Common myeloid progenitor, CD34-positive (primary cell): Measurements from ENCODE around the gene CNNM2.
A peak's percentile ranks its signal among the peaks of the same experiment; 100 is the strongest.
"Not testable (repeated sequence)": the region's sequence is repeated elsewhere in the genome, so short reads cannot be mapped to it uniquely, and the experiment has no call there.

Experiments used
- CTCF ChIA-PET: fragments of 350-600 bp; sonication (Branson Sonifier 250); formaldehyde crosslinking; loops from one replicate; lab custom pipeline; 2021; ENCODE audit warnings: antibody characterized with exemption; lab: Charles Lee
- POLR2A ChIA-PET: fragments of 350-600 bp; sonication (Branson Sonifier 250); formaldehyde crosslinking; loops from one replicate; lab custom pipeline; 2021; ENCODE audit warnings: antibody characterized with exemption; lab: Charles Lee
- DNase-seq, 3 donors: peaks; one replicate each; pipeline versions ENCODE4 v3.0.0 to v3.0.0-alpha.2; 2013
- H3K27ac ChIP-seq, 2 experiments: 1 replicate in 1 of 2; 2 replicates in 1 of 2; pipeline ENCODE4 v1.7.0; 2013; ENCODE audit warnings: inconsistent platforms in 2 of 2, low read length in 2 of 2, mild to moderate bottlenecking in 2 of 2, low read depth in 1 of 2, moderate library complexity in 1 of 2; ENCODE audit not compliant: severe bottlenecking in 2 of 2, insufficient read depth in 1 of 2, poor library complexity in 1 of 2
- H3K27me3 ChIP-seq, 5 experiments: replicated peaks in 2 of 5; 1 replicate in 3 of 5; 2 replicates in 2 of 5; pipeline versions ENCODE4 v1.6.1 to v1.7.0; 2013; ENCODE audit warnings: low read length in 4 of 5, mild to moderate bottlenecking in 2 of 5, moderate library complexity in 2 of 5, inconsistent platforms in 1 of 5; ENCODE audit not compliant: insufficient read depth in 5 of 5, control insufficient read depth in 4 of 5
- H3K36me3 ChIP-seq, 4 experiments: 1 replicate in 2 of 4; 2 replicates in 2 of 4; pipeline versions ENCODE4 v1.6.1 to v1.7.0; 2013; ENCODE audit warnings: low read length in 3 of 4, control low read depth in 1 of 4, mild to moderate bottlenecking in 1 of 4; ENCODE audit not compliant: control insufficient read depth in 4 of 4, insufficient read depth in 4 of 4
- H3K4me1 ChIP-seq, 4 experiments: 1 replicate in 3 of 4; 2 replicates in 1 of 4; pipeline versions ENCODE4 v1.6.1 to v1.7.1; 2013; ENCODE audit warnings: low read length in 3 of 4, mild to moderate bottlenecking in 3 of 4, control low read depth in 1 of 4, inconsistent platforms in 1 of 4, moderate library complexity in 1 of 4; ENCODE audit not compliant: control insufficient read depth in 4 of 4, insufficient read depth in 4 of 4; ENCODE audit errors: control extremely low read depth in 1 of 4
- H3K4me3 ChIP-seq, 7 experiments: 1 replicate in 4 of 7; 2 replicates in 3 of 7; pipeline versions ENCODE4 v1.5.1 to v1.7.0; 2013; ENCODE audit warnings: mild to moderate bottlenecking in 7 of 7, low read length in 6 of 7, moderate library complexity in 6 of 7, inconsistent platforms in 2 of 7, low read depth in 2 of 7, control low read depth in 1 of 7; ENCODE audit not compliant: insufficient read depth in 4 of 7, control insufficient read depth in 1 of 7; ENCODE audit errors: extremely low read depth in 1 of 7
- H3K9me3 ChIP-seq, 5 experiments: 1 replicate in 4 of 5; 2 replicates in 1 of 5; pipeline versions ENCODE4 v1.6.1 to v1.7.1; 2013; ENCODE audit warnings: low read length in 4 of 5, mild to moderate bottlenecking in 2 of 5, inconsistent platforms in 1 of 5, low read depth in 1 of 5, moderate library complexity in 1 of 5; ENCODE audit not compliant: control insufficient read depth in 4 of 5, insufficient read depth in 2 of 5; ENCODE audit errors: control extremely low read depth in 1 of 5
- WGBS: methylation state at CpG from one replicate; pipeline ENCODE4 v1.1.5; 2013; ENCODE audit not compliant: insufficient coverage; 5-methylcytosine and 5-hydroxymethylcytosine counted together

CNNM2 gene

DNA sequence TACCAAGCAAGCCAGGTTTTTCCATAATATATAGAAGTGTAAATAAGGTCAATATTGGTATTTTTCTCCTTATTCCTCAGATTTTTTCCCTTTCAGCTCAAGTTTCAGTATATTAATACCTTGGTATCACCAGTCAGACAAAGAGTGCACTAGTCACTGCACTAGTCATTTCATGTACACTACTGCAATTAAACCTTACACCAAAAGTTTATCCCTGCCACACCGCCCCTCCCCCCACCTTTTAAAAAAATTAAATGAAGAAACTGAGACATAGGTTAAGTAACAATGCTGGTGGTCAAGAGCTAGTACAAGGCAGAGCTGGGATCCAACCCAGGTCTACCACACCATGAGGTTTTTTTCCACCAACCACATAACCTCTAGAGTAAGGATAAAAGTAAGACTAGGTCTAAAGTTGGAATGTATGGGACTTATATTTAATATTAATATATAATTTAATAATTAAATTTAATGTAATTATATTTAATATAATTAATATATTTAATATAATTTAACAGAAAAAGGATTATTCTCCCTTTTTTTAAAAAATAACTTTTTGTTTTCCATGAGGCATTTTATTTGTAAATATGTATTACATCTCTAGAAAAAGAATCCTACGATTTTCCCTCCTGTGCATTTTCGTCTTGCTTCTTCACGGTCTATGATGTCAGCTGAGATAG is 206.5 kb downstream of the CNNM2 start:
- Histone ChIP-seq H3K4me1 (peaks cover 0 to 21% (median 5%) of the 10 kb centered on the region in 4 experiments), H3K27me3 (no peaks in the 10 kb centered on the region), H3K27ac (no peak overlapping the region), H3K9me3 (no peaks in the 10 kb centered on the region), H3K36me3 (peaks cover 0 to 16% (median 12%) of the 10 kb centered on the region in 4 experiments), H3K4me3 (no peak overlapping the region)
- ChIA-PET POLR2A (no interaction called here), CTCF (interaction anchor here (0.8 to 1.5 kb wide), 2 partner anchors 23 to 120 kb away, joined by 3 to 9 read pairs; no protein-coding TSS in a partner anchor)
- DNase-seq, result no peak
- 100% methylated on average over 3 of the region's 4 CpGs for WGBS

DNA sequence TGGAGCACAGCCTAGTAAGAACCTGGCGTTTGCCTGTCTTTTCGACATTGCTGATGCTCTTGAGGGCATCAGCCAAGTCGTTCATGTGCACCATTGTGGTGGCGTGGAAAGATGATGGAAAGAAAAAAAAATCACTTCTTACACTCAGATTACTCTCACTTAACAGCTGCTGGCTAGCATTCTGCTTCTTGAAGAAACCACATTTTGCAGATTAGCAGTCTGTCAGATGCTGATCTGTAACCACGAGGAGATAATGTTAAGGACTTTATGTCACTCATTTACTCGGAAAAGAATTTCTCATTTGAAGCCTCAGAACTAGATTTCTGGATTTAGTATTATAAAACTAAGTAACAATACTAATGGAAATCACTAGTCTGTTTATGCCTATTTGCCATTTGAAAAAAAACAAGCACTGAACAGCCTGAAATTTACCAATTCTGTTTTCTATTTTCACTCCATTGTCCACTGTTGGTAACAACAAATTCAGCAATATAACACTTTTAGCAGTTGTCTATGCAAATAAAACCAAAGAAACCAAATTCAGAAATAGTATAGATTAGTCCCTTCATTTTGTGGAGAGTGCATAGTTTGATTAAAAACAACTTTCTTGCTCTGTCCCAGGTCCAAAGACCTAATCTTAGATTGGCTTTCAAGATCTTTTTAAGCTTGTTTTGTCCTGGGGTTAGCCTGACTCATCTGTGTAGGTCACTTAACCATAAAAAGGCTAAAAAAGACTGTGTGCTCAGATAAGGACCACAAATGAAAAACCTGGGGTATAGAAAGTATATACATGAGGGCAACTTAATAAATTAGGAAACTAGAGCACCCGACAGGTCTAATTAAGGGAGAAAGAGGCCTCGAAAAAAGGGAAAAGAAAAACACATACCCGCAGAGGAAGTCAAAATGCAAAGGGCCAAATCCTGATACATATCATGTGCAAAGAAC is 207.5 kb downstream of the CNNM2 start:
- H3K27ac ChIP-seq, result peak overlapping the region; percentile 46 to 51
- H3K4me1 ChIP-seq, result peaks cover 0 to 21% (median 5%) of the 10 kb centered on the region in 4 experiments

DNA sequence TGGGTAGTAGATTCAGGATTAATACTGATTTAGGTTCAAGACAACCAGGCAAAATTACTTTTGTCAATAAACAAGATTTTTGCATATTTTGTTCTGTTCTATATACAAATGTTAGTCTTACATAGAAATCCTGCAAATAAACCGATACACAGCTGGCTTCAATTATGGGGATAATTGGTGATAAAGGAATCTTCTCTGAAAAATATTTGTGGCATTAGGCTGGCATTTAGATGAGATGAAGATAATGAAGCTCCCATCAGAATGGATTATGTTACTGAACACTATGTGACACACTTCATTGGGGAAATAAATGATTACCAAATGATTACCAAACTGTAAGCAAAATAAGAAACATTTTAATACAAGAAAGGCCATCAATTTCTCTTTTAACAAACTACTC is 209.1 kb downstream of the CNNM2 start:
- ChIA-PET CTCF (interaction anchor here (1.1 to 1.6 kb wide), 3 partner anchors 14 to 117 kb away, joined by 3 to 7 read pairs (median 5); no protein-coding TSS in a partner anchor), POLR2A (no interaction called here)
- DNase-seq, result no peak
- Histone ChIP-seq H3K4me1 (peaks cover 0 to 21% (median 5%) of the 10 kb centered on the region in 4 experiments), H3K27me3 (no peaks in the 10 kb centered on the region), H3K4me3 (no peak overlapping the region), H3K27ac (peak overlapping the region in 1 of 2 experiments; percentile 11), H3K9me3 (no peaks in the 10 kb centered on the region), H3K36me3 (peaks cover 0 to 26% (median 19%) of the 10 kb centered on the region in 4 experiments)
- WGBS, result no CpG with 5 or more reads among the region's 1 CpG

More for the DNA sequence above, 207.5 kb downstream of the CNNM2 start:
- Histone ChIP-seq H3K4me3 (no peak overlapping the region), H3K27me3 (no peaks in the 10 kb centered on the region), H3K36me3 (peaks cover 0 to 16% (median 12%) of the 10 kb centered on the region in 4 experiments), H3K9me3 (no peaks in the 10 kb centered on the region)
- ChIA-PET POLR2A (no interaction called here), CTCF (interaction anchor here (0.6 to 0.8 kb wide), 2 partner anchors 22 to 119 kb away, joined by 3 to 4 read pairs; no protein-coding TSS in a partner anchor)
- WGBS, result 23% methylated on average over 3 of the region's 9 CpGs
- peak; percentile 43 to 81 (median 71) for DNase-seq

DNA sequence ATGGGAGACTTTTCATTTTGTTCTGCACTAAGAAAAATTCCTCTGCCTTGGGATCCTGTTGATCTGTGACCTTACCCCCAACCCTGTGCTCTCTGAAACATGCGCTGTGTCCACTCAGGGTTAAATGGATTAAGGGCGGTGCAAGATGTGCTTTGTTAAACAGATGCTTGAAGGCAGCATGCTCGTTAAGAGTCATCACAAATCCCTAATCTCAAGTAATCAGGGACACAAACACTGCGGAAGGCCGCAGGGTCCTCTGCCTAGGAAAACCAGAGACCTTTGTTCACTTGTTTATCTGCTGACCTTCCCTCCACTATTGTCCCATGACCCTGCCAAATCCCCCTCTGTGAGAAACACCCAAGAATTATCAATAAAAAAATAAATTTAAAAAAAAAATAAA is 212.1 kb downstream of the CNNM2 start:
- not testable (repeated sequence) for DNase-seq, H3K27ac ChIP-seq, H3K4me3 ChIP-seq, H3K9me3 ChIP-seq, H3K27me3 ChIP-seq
- WGBS, result no CpG with 5 or more reads among the region's 5 CpGs
- peaks cover 0 to 20% (median 5%) of the 10 kb centered on the region in 4 experiments for H3K4me1 ChIP-seq
- CTCF ChIA-PET, result interaction anchor here (0.6 kb wide), 1 partner anchor 288 kb away, joined by 3 read pairs; no protein-coding TSS in a partner anchor
- H3K36me3 ChIP-seq, result peaks cover 5 to 40% (median 14%) of the 10 kb centered on the region in 4 experiments
- POLR2A ChIA-PET, result interaction anchor here (0.5 kb wide), 1 partner anchor 106 kb away, joined by 3 read pairs; no protein-coding TSS in a partner anchor

DNA sequence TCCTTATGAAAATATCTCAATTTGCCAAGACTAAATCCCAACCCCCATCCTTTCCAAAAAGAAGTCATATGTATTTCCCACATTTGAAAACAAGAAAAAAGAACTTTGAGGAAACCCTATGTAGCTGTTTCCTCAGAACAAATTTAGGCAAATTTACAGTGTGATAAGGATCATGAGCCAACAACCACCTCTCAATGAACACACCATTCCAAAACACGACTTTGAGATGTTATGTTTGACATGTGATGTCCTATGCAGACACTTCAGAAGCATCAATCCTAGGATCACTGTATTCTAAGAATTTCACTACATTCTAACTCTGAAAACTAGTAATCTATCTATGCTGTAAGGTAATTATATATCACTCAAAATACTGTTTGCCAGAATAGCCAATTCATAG is 212.8 kb downstream of the CNNM2 start:
- ChIA-PET POLR2A (no interaction called here), CTCF (interaction anchor here (0.6 kb wide), 1 partner anchor 287 kb away, joined by 3 read pairs; no protein-coding TSS in a partner anchor)
- no CpG with 5 or more reads among the region's 1 CpG for WGBS
- Histone ChIP-seq H3K36me3 (peaks cover 7 to 46% (median 14%) of the 10 kb centered on the region in 4 experiments), H3K27me3 (no peaks in the 10 kb centered on the region), H3K4me1 (peaks cover 0 to 13% (median 2%) of the 10 kb centered on the region in 4 experiments), H3K27ac (no peak overlapping the region), H3K4me3 (no peak overlapping the region), H3K9me3 (peaks cover 0 to 2% (median 0%) of the 10 kb centered on the region in 5 experiments)
- no peak for DNase-seq

DNA sequence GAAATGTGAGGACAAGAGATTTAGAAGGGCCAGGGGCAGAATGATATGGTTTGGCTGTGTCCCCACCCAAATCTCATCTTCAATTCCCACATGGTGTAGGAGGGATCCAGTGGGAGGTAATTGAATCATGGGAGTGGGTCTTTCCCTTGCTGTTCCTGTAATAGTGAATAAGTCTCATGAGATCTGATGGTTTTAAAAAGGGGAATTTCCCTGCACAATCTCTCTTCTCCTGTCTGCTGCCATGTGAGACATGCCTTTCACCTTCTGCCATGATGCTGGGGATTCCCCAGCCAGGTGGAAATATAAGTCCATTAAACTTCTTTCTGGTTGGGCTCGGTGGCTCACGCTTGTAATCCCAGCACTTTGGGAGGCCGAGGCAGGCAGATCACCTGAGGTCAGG is 217.1 kb downstream of the CNNM2 start:
- CTCF ChIA-PET, H3K9me3 ChIP-seq, H3K4me1 ChIP-seq, H3K27me3 ChIP-seq, DNase-seq, H3K27ac ChIP-seq, POLR2A ChIA-PET, H3K4me3 ChIP-seq: not testable (repeated sequence)
- peaks cover 21 to 67% (median 36%) of the 10 kb centered on the region in 4 experiments for H3K36me3 ChIP-seq
- WGBS, result 100% methylated on average over 3 of the region's 3 CpGs
